GM19240 (cell line): Measurements from ENCODE around the gene NKAIN4.
"Not testable (repeated sequence)": the region's sequence is repeated elsewhere in the genome, so short reads cannot be mapped to it uniquely, and the experiment has no call there.

Source experiments
- DNase-seq: peaks from one replicate; pipeline ENCODE4 v3.0.0; 2011; ENCODE audit warnings: low spot score; ENCODE audit not compliant: insufficient read length

The NKAIN4 gene

GRCh38 chr20:63238514-63239125 lies 15.6 kb downstream of the NKAIN4 start:
- DNase-seq: no peak

- DNase-seq: no peak
Measured at GRCh38 chr20:63238031-63238430, 16.2 kb downstream of the NKAIN4 start.

GRCh38 chr20:63236116-63236837 lies 18.0 kb downstream of the NKAIN4 start:
- no peak for DNase-seq

- DNase-seq: no peak
Measured at GRCh38 chr20:63235399-63235983, 18.8 kb downstream of the NKAIN4 start, which contains the start of gene BIRC7. BIRC7 (plus strand) TSS chr20:63235905; CDS start chr20:63236097, 192 bp downstream.

- DNase-seq: no peak
Measured at GRCh38 chr20:63234693-63235398, 19.4 kb downstream of the NKAIN4 start.

DNA sequence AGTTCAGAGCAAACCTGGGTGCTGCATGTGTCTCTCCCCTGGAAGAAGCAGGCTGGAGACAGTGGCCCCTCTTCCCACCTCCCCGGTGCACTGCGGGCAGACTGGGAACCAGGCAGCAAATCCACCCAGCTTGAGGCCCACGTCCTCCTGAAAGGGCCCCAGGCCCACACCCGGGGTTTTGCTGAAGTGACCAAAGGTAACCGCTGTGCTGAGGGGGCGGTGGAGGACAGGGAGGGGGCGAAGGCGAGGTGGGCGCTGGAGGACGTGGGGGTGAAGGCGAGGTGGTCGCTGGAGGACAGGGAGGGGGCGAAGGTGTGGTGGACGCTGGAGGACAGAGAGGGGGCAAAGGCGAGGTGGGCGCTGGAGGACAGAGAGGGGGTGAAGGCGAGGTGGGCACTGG lies 20.3 kb downstream of the NKAIN4 start:
- no peak for DNase-seq

DNA sequence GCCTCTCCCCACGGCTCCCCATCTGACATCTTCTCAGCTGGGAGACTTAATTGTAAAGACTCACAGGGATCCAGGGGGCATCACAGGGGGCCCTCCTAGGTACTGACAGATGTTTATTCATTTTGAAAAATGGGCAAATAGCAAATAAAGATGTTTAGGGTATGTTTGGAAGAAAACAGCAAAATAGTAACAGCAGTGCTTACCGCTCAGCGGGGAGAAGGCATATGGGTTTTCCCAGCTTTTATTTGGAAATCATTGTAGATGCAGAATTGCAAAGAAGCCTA lies 21.3 kb downstream of the NKAIN4 start:
- no peak for DNase-seq

DNA sequence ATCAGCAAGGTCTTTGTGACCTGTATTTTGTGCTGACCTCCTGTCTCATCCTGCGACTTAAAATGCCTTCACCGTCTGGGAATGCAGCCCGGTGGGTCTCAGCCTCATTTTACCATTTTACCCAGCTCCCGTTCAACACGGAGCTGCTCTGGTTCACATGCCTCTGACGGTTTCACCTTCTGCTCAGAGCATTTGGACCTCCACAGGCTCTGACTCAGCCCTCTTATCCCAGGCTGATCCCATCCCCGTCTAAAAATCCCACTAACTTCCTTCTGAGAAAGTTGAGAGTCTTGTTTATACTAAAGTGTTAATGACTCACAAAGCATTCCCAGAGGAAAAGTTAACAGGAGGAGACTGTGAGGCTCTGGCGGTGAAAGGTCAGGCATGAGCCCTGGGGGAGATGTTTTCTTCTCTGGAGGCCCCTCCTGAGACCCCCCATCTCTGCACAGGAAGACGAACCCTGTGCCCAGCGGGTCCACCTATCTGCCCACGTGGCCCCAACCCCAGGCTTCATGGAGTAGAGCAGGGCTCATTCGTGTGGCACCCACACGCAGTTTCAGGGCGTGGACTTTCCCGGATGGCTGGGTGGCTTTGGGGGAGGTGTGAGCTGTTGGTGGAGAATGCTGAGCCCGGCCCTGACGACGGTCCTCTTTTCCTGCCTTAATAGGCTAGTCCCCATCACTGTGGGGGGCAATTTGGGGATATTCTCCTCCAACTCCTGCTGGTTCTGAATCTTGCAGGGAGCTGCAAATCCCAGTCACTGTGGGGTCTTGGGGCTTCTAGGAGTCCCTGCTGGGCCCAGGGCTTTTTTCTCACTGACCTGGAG lies 21.8 kb downstream of the NKAIN4 start:
- no peak for DNase-seq

- no peak for DNase-seq
Measured at GRCh38 chr20:63230800-63231268, 23.4 kb downstream of the NKAIN4 start.

DNA sequence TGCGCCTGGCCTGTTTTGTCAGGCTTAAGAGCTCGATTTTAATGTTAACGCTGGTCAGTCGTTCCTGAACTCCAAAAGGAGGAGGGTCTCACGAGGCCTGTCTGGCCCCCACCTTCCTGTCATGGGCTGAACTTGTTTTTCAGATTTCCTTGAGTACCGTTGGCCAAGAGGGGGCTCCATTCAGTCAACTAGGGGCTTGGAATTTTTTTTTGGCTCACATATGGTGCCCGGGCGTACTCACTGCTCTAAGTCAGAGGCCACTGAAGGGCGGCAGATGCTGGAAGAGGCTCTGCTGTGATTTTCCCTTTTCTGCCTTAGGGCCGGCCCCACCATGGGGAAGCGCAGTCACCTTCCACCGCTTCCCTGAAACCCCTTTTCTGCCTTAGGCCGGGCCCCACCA lies 25.5 kb downstream of the NKAIN4 start:
- no peak for DNase-seq

GRCh38 chr20:63227260-63227659 lies 27.0 kb downstream of the NKAIN4 start:
- no peak for DNase-seq

GRCh38 chr20:63226042-63226943 lies 28.0 kb downstream of the NKAIN4 start:
- DNase-seq: no peak

- DNase-seq: no peak
Measured at GRCh38 chr20:63225082-63225454, 29.2 kb downstream of the NKAIN4 start.

- DNase-seq: no peak
Measured at GRCh38 chr20:63224412-63225081, 29.7 kb downstream of the NKAIN4 start.

GRCh38 chr20:63223826-63224207 lies 30.4 kb downstream of the NKAIN4 start:
- DNase-seq: no peak

GRCh38 chr20:63223121-63223825 lies 31.0 kb downstream of the NKAIN4 start:
- DNase-seq: no peak

DNA sequence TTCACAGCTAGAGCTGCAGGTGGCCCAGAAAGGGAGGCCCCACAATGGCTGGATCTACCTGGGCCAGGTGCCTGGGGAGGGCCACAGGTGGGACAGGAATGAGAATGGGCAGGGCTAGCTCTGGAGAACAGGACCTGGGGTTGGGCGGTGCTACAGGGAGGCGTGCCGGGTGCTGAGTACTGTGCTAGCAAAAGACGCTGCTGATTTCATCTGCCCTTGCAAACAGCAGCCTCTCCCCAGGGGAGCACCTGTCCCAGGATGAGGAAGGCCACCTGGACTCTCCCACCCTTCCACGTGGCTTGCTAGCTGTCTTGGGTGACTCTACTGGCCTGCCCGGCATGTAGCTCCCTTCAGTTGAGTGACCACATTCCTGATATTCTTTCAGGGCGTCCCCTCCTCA lies 31.7 kb downstream of the NKAIN4 start:
- no peak for DNase-seq

DNA sequence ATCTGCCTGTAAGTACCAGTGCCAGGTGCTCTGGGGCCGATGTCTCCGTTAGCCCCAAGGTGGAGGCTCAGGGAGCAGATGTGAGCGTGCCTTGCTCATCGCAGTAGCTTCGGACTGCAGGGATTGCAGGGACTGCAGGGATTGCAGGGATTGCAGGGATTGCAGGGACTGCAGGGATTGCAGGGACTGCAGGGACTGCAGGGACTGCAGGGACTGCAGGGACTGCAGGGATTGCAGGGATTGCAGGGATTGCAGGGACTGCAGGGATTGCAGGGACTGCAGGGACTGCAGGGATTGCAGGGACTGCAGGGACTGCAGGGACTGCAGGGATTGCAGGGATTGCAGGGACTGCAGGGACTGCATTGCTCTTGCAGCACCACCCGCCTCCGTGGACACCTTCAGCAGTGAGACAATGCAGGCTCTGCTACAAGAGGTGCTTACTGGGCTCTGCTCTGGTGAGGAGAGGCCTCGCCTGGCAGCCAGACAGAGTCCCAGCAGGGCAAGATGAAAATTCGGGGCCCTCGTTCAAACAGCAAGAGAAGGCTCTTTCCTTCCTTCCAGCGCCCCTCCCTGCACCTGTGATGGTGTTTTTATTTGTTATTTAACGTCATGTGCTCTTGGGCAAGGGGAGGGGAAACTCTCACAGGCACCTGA lies 32.7 kb downstream of the NKAIN4 start:
- not testable (repeated sequence) for DNase-seq
